Hematopoietic multipotent progenitor cell (in vitro differentiated cells): ENCODE measurements around the gene DNHD1. TPM values are rescaled to one million over a fixed set of nuclear protein-coding genes. Genes with fewer than 3 reads are reported as not detected.

Source experiments
- DNase-seq, 3 donors: peaks; one replicate each; pipeline ENCODE4 v3.0.0-alpha.2; 2011 to 2015; ENCODE audit warnings: low read depth in 2 of 3, low spot score in 2 of 3
- total RNA-seq: library from RNA; depleted of rRNA; stranded (reverse); fragments of >200 nt; gene quantifications from one replicate; pipeline ENCODE4 v1.2.3, GENCODE V29; 2012

Gene DNHD1
- total RNA-seq, 1 donor = 15.6 TPM

- no peak for DNase-seq
Observed at GRCh38 chr11:6557761-6558674, 60.9 kb downstream of the DNHD1 start.

GRCh38 chr11:6559369-6559768, 62.3 kb downstream of the DNHD1 start:
- DNase-seq = no peak

DNA sequence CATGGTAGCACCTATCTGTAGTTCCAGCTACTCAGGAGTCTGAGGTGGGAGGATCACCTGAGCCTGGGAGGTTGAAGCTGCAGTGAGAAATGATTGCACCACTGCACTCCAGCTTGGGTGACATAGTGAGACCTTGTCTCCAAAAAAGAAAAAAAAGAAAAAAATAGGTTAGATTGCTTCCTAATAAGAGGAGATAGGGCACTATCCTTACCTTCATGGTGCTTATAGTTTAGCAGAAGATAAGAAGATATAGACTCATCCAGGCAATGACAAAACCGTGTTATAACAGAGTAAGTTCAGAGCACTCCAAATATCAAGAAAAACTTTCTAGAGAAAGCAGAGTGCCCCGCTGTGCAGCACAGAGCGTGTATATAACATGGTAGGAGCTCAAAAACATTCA, 64.2 kb downstream of the DNHD1 start:
- no peak for DNase-seq

- no peak for DNase-seq
Observed at GRCh38 chr11:6563121-6563619, 66.1 kb downstream of the DNHD1 start.

GRCh38 chr11:6563667-6564066, 66.6 kb downstream of the DNHD1 start:
- no peak for DNase-seq

- no peak for DNase-seq
Observed at GRCh38 chr11:6565325-6565724, 68.2 kb downstream of the DNHD1 start.

GRCh38 chr11:6565988-6566703, 69.1 kb downstream of the DNHD1 start:
- no peak for DNase-seq

GRCh38 chr11:6566704-6567370, 69.8 kb downstream of the DNHD1 start:
- no peak for DNase-seq

DNA sequence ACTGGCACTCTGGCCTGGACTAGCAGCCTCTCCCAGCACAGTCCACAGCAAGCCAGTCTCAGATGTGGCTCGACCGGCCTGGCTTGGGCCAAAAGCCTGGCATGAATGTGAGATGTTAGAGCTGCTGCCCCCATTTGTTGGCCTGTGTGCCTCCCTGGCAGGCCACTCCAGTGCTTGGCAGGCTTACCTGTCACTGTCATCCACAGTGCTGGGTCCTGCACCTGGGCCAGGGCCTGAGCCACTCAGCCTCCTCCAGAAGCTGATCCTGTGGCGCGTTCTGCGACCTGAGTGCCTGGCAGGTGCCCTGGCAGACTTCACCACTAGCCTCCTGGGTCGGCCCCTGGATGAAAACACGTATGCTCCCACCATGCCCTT, 70.3 kb downstream of the DNHD1 start:
- DNase-seq = no peak

- DNase-seq = peak in 2 of 3 donors; percentile 50 to 71
Observed at GRCh38 chr11:6568191-6568918, 71.3 kb downstream of the DNHD1 start.

DNA sequence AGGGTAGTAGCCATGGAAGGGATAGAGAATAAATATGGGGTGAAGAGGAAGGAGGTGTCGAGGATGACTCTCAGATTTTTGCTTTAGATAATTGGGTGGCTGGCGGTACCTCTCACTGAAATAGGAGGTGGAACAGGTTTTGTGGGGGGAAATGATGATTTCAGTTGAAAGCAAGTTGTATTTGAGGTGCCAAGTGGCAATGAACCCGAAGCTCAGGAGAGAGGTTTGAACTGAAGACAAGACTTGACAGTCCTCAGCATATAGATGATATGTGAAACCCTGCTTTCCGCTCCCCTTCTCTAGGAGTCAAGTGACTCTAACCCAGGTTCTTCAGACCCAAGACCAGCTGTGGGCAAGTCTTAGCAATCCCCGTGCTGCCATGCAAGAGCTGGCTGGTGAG, 72.6 kb downstream of the DNHD1 start:
- DNase-seq = no peak

DNA sequence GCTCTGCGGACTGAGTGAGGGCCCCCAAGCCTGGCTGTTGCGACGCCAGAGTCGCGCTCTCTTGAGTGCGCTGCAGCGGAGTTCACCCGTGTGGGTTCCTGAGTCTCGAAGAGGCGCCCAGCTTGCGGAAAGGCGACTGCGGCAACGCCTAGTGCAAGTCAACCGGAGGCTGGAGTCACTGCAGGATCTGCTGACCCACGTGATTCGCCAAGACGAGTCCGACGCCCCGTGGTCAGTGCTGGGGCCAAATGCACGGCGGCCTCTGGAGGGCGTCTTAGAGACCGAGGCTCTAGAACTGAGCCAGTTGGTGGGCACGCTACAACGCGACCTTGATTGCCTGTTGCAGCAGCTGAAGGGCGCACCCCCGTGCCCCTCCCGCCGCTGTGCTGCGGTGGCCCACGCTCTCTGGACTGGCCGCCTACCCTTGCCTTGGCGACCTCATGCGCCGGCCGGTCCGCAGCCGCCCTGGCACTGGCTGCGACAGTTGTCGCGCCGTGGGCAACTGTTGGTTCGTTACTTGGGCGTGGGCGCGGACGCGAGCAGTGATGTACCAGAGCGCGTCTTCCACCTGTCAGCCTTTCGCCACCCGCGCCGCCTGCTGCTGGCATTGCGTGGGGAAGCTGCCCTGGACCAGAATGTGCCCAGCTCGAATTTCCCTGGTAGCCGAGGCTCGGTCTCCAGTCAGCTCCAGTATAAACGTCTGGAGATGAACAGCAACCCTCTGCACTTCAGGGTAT, 73.8 kb downstream of the DNHD1 start:
- DNase-seq = no peak

GRCh38 chr11:6571434-6572008, 74.4 kb downstream of the DNHD1 start:
- DNase-seq = no peak

- no peak for DNase-seq
Observed at GRCh38 chr11:6572215-6572614, 75.1 kb downstream of the DNHD1 start.

DNA sequence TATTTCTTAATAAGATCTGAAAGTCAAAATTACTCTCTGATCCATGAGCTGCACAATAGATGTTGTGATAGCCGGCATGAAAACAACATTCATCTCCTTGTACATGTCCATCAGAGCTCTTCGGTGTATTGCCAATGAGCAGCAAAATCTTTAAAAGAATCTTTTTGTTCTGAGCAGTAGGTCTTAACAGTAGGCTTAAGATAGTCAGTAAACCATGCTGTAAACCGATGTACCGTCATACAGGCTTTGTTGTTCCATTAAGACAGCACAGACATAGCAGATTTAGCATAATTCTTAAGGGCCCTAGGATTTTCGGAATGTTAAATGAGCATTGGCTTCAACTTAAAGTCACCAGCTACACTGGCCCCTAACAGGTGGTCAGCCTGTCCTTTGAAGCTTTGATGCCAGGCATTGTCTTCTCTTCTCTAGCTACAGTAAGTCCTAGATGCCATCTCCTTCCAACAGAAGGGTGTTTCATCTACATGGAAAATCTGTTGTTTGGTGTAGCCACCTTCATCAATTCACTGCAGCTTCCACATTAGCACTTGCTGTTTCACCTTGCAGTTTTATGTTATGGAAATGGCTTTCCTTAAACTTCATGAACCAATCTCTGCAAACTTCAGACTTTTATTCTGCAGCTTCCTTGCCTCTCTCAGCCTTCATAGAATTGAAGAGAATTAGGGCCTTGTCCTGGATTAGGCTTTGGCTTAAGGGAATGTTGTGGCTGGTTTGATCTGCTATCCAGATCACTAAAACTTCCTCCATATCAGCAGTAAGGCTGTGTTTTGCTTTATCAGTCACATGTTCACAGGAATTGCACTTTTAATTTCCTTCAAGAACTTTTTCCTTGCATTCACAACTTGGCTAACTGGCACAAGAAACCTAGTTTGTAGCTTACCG, 78.0 kb downstream of the DNHD1 start:
- DNase-seq = no peak

- peak in 2 of 3 donors; percentile 20 to 49 for DNase-seq
Observed at GRCh38 chr11:6576471-6577373, 79.6 kb downstream of the DNHD1 start.

GRCh38 chr11:6578134-6578533, 81.1 kb downstream of the DNHD1 start:
- no peak for DNase-seq
